ENCODE data around the gene MDM2.
"Not testable (repeated sequence)": the region's sequence is repeated elsewhere in the genome, so short reads cannot be mapped to it uniquely, and the experiment has no call there.

Gene MDM2

DNA sequence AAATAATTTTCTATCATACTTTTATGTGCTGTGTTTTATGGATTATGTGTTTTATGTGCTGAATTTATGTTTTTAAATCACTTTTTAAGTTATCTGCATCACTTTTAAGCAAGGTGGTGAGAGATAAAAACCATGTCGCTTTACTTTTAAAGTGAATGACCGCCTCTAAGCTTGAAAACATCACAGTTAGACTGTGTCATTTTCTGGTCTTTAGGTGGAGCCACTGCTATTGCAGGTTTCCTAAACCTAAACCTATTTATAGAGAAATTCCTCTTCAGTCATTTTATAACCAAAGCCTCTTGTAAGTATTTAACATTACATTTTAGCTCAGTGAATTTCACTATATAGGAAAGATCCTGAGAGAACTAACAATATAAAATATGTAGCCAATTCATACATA is 21.0 kb upstream of the MDM2 start:
- no peak for DNase-seq

DNA sequence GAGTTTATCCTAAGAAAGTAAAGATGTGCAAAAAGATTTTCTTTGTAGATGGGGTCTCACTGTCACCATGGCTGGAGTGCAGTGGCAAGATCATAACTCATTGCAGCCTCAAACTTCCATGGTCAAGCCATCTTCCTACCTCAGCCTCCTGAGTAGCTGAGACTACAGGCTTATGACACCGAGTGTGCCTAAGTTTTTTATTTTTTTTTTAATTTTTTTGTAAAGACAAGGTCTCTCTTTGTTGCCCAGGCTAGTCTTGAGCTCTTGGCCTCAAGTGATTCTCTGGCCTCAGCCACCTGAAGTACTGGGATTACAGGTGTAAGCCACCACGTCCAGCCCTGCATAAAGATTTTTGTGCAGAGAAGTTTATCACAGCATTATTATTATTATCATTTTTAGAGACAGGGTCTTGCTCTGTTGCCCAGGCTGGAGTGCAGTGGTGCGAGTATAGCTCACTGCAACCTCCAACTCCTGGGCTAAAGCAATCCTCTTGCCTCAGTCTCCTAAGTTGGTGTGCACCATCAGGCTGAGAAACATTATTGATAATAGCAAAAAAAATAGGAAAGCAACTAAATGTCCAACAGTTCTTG is 19.3 kb upstream of the MDM2 start:
- no peak for DNase-seq

GRCh38 chr12:68789144-68789878 is 18.7 kb upstream of the MDM2 start:
- no peak for DNase-seq

DNA sequence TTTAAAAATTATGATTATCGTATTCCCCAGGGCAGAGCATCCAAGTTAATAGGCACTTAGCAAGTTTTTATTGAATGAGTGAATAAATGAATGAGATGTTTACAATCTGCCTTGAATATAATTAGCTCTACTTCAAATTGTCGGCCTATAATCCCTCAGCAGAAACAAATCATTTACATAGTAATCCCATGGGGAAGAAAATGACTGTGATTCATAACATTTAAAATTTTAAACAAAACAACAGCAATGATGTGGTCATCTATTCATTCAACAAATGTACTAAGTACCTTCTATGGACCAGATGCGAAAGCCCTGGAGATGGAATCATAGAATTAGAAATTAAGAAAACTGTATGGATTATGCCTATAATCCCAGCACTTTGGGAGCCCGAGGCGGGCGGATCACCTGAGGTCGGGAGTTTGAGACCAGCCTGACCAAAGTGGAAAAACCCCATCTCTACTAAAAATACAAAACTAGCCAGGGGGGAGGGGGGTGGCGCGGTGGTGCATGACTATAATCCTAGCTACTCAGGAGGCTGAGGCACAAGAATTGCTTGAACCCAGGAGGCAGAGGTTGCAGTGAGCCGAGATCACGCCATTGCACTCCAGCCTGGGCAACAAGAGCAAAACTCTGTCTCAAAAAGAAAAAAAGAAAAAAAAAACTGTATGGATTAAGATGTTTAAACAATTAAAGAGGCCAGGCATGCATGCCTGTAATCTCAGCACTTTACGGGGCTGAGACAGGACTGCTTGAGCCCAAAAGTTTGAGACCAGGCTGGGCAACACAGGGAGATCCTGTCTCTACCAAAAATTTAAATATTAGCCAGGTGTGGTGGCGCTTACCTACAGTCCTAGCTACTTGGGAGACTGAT is 17.7 kb upstream of the MDM2 start:
- DNase-seq, result no peak

DNA sequence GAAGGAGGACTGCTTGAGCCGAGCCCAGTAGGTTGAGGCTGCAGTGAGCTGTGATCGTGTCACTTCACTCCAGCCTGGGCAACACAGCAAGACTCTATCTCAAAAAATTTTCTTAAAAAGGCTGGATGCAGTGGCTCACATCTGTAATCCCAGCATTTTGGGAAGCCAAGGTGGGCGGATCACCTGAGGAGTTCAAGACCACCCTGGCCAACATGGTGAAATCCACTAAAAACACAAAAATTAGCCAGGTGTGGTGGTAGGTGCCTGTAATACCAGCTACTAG is 17.1 kb upstream of the MDM2 start:
- no peak for DNase-seq

- no peak for DNase-seq
Observed at GRCh38 chr12:68791897-68792481, 16.0 kb upstream of the MDM2 start.

GRCh38 chr12:68792952-68793351 is 15.0 kb upstream of the MDM2 start:
- peak; percentile 13 for DNase-seq

GRCh38 chr12:68793436-68793835 is 14.5 kb upstream of the MDM2 start:
- DNase-seq, result no peak

DNA sequence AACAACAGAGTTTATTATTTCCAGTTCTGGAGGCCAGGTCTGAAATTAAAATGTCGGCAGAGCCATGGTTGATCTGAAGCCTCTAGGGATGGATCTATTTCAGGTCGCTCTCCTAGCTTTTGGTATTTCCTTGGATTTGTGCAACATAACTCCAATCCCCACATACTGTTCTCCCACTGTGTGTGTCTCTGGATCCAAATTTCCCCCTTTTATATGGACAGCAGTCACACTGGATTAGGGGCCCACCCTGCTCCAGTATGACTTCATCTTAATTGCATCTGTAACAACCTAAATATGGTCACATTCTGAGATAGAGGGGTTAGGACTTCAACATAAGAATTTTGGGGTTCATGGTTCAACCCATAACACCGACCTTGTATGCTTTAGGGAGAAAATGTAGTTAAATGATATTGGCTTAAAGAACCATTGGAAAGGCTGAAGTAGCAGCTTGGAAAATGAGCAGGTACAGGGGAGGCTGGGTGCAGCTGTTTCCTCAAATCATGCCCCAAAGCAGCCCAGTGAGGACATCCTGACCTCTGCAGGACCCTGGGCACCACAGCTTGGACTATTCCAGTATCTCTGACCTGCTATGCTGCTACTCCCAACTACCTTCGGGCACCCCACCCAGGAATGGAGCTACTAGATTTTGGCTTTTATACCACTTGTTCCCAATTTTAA is 13.9 kb upstream of the MDM2 start:
- DNase-seq, result no peak

DNA sequence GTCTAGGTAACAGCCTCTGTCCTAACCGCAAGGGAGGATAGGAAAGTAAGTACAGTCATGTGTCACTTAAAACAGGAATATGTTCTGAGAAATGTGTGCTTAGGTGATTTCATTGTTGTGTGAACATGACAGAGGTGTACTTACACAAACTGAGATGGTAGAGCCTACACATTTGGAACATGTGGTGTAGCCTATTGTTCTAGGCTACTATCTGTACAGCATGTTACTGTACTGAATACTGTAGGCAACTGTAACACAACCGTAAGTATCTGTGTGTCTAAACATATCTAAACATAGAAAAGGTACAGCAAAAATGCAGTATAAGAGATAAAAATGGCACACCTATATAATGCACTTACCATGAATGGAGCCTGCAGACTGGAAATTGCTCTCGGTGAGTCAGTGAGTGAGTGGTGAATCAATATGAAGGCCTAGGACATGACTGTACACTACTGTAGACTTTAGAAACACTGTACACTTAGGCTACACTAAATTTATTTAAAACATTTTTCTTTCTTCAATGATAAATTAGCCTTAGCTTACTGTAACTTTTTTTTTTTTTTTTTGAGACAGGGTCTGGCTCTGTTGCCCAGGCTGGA is 13.2 kb upstream of the MDM2 start:
- no peak for DNase-seq

- no peak for DNase-seq
Observed at GRCh38 chr12:68796399-68796798, 11.6 kb upstream of the MDM2 start.

DNA sequence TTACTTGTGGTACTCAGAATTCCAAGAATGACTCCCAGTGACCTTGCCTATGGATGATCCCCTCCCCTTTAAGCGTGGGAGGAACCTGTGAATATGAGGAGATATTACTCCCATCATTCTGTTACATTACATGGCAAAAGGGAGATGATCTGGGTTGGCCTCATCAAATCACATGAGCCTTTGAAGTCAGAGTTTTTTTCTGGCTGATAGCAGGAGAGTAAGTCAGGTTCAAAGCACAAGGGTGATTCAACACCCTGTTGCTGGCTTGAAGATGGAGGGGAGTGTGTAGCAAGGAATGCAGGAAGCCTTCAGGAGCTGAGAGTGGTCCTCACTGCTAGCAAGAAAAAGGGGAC is 9.1 kb upstream of the MDM2 start:
- no peak for DNase-seq

DNA sequence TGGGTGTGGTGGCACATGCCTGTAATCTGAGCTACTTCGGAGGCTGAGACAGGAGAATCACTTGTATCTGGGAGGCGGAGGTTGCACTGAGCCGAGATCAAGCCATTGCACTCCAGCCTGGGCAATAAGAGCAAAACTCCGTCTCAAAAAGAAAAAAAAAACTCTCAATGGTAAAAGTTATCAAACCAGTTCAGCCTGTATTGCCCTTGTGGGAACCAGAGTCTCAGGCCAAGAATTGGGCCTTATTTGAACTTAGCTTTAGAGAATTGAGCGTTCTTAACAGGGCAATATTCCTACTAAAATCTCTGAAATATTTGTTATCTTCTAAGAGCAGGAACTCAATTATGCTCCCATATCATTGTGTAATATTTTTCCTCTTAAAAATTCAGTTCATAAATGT is 7.7 kb upstream of the MDM2 start:
- no peak for DNase-seq

GRCh38 chr12:68801124-68801523 is 6.9 kb upstream of the MDM2 start:
- DNase-seq, result not testable (repeated sequence)

DNA sequence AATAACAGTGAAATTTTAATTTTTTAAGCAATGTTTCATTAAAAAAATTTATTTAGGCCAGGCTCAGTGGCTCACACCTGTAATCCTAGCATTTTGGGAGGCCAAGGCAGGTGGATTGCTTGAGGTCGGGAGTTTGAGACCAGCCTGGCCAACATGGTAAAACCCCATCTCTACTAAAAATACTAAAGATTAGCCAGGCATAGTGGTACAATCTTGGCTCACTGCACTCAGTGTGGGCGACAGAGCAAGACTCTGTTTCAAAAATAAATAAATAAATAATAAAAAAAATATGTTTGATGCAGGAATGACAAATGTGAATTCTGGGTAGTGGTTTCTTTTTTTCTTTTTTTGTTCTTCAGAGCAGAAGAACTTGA is 5.6 kb upstream of the MDM2 start:
- DNase-seq, result not testable (repeated sequence)

GRCh38 chr12:68802911-68803651 is 4.9 kb upstream of the MDM2 start:
- DNase-seq, result not testable (repeated sequence)

DNA sequence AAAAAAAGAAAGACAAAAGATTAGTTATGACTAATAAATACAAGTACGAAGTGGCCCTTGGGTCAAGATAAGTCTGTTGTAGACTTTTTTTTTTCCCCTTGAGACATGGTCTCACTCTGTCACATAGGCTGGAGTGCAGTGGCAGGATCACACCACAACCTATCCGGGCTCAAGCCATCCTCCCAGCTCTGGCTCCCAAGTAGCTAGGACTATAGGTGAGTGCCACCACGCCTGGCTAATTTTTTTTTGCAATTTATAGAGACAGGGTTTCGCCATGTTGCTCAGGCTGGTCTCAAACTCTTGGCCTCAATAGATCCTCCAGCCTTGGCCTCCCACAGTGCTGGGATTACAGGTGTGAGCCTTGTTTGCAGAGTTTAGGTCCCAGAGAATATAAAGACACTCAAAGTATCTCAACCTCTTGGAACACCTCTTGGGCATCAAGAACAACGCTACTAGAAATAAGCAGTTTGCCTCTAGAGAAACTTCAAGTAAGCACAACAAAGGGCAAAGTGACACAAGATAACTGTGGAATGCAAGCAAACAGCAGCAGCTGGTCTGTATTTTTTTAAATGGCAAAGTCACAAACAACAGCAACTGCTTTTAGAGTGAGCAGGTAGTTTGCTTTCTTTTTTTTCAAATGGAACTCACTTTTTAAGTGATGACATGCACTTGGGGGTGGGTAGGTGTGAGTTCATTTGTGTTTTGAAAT is 3.9 kb upstream of the MDM2 start:
- no peak for DNase-seq

DNA sequence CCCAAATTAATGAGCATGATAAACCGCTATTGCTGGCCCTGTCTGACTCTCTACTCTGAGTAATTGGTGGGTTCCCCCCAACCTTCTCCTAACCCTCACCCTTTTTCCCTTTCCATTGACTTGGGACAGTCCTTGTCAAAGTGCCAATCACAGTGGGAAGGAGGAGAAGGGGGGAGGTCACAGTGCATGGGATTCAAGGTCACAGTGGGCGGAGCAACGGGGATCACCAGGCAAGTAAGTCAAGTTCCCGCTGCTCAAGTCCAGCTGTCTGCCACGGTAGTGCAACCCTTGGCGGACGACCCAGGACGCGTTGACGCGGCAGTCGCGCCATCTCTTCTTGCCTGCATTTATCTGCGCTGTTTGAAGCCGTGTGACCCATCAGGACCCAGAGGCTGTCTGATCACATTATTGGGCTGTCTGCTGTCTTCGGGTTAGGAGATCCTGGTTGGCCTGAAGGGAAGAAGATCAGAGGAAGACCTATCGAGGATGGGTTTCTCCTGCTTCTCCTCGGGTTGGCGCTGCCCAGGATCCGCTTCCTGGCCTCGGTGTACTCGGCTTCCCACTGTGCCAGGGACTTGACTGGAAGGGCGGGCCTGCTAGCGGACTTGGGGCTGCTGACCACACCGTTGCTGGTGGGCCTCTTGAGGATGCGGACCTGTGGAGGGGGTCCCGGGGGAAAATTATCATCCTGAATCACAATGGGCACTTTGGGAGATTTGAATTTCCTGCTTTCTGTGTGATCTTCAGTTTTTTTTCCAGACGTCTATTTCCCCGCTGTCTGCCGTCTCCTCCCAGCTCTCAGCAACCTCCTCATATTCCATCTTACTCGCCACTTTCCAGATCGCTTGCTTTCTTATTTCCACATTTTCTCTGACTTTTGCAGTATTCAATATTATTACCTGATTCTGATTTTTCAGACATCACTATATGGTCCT is 3.1 kb upstream of the MDM2 start:
- DNase-seq, result no peak

DNA sequence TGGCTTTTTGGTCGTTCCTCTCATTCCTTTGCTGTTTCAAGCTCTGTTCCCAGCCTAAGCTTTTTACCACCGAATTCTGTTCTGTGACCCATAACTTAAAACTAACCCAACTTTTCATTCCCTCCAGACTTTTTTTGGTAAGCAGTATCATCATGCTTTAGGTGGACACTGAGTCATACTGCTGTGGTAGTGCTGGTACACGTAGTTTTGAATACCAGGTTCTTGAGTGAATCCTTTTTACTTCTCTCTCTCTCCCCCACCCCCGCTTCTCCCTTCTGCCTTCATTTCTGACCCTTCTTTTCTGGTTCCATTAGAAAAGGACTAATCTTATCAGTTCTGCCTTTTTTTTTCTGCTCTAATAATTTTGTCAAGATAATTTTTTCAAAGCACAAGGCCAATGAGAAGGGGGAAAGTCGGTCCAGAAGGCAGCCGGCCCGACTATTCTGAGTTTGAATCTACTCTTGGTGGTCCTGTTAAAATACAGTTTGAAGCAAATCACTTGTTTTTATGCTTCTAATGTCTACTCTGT is 2.3 kb upstream of the MDM2 start:
- no peak for DNase-seq

Measured in DMS 273 treated with DMSO at 0.1 percent for 48 hours (cell line).